Measurements from ENCODE around the gene PLEKHH2. TPM values are rescaled to one million over a fixed set of nuclear protein-coding genes. Genes with fewer than 3 reads are reported as not detected.

Gene PLEKHH2
- total and polyA plus RNA-seq, 2 of the 13 experiments (the other 11 are each of a cell fraction or from before 2014, with no cell fraction given), result 1.1 to 3.0 TPM

DNA sequence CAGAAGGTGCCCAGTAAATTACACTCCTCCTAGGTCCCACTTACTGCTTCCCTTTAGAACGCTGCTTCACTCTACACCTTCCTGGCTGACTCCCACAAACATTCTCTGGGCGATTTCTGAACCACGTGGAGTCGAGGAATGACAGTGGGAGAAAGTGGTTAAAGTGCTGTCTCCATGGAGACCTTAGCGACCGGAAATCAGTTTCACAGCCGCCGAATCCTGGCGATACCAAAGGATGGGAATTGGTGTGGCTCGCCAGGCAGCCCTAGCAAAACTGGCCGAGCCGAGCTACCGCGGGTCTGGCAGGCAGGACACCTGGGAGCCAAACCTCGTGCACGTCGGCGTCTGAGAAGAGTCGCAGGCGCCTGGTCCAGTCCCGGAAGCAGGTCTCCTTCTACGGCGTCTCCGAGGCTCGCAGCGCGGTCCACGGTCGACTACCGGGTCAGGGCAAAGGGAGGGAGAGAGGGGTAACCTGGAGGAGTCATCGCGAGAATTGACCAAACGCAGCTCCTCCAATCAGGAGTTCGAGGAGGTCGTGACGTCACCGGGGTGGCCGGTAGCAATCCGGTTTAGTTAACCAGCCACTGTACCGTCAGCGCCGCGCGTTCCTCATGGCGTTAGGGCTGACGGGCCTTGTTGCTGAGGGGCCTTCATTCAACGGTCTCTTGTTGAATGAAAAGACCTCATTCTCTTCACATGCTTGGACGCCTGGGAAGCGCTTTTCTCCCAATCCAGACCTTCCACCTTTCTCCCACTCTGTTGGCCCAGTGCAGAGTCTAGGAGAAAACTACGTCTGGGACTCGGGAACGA, 41.3 kb upstream of the PLEKHH2 start, which contains the start of gene THADA (continued):
- TF ChIP-seq, protein P1, sequence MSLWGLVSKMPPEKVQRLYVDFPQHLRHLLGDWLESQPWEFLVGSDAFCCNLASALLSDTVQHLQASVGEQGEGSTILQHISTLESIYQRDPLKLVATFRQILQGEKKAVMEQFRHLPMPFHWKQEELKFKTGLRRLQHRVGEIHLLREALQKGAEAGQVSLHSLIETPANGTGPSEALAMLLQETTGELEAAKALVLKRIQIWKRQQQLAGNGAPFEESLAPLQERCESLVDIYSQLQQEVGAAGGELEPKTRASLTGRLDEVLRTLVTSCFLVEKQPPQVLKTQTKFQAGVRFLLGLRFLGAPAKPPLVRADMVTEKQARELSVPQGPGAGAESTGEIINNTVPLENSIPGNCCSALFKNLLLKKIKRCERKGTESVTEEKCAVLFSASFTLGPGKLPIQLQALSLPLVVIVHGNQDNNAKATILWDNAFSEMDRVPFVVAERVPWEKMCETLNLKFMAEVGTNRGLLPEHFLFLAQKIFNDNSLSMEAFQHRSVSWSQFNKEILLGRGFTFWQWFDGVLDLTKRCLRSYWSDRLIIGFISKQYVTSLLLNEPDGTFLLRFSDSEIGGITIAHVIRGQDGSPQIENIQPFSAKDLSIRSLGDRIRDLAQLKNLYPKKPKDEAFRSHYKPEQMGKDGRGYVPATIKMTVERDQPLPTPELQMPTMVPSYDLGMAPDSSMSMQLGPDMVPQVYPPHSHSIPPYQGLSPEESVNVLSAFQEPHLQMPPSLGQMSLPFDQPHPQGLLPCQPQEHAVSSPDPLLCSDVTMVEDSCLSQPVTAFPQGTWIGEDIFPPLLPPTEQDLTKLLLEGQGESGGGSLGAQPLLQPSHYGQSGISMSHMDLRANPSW (CRISPR knock-in tag; IDR thresholded peaks at IDR 0.05; ENCODE audit: borderline replicate concordance), result peak; percentile 67; the same call in 1 of the 2 replicates
- TF ChIP-seq TAF1 (CRISPR knock-in tag; IDR thresholded peaks at IDR 0.05) (peak; percentile 97), ZSCAN29 (CRISPR knock-in tag; conservative IDR thresholded peaks at IDR 0.05) (peak; percentile 74; the same call in 1 of the 2 replicates), REPIN1 (CRISPR knock-in tag; IDR thresholded peaks at IDR 0.05; ENCODE audit: borderline replicate concordance, low read depth) (peak; percentile 92; the same call in 1 of the 2 replicates), ZNF367 (CRISPR knock-in tag; IDR thresholded peaks at IDR 0.05; ENCODE audit: borderline replicate concordance) (peak; percentile 37; the same call in 1 of the 2 replicates), ZNF329 (CRISPR knock-in tag; IDR thresholded peaks at IDR 0.05; ENCODE audit: low read depth) (0 out of 2 replicates have a peak, but pooled peaks have one; percentile 43), ZNF501 (CRISPR knock-in tag; IDR thresholded peaks at IDR 0.05) (peak; percentile 99), GTF3A (CRISPR knock-in tag; conservative IDR thresholded peaks at IDR 0.05) (0 out of 2 replicates have a peak, but pooled peaks have one; percentile 77), FOXP4 (CRISPR knock-in tag; IDR thresholded peaks at IDR 0.05) (peak; percentile 41; the same call in 1 of the 2 replicates), ZNF563 (CRISPR knock-in tag; IDR thresholded peaks at IDR 0.05) (peak; percentile 71; the same call in 1 of the 2 replicates), ZBTB43 (CRISPR knock-in tag; conservative IDR thresholded peaks at IDR 0.05) (peak; percentile 34; the same call in 1 of the 2 replicates), ZBTB8A (CRISPR knock-in tag; IDR thresholded peaks at IDR 0.05; ENCODE audit: borderline replicate concordance, low read depth) (0 out of 2 replicates have a peak, but pooled peaks have one; percentile 59), MEF2D (CRISPR knock-in tag; IDR thresholded peaks at IDR 0.05) (peak; percentile 82), CCDC6 (CRISPR knock-in tag; IDR thresholded peaks at IDR 0.05) (no peak; the same call in 1 of the 2 replicates)
- TF ChIP-seq, protein P2, sequence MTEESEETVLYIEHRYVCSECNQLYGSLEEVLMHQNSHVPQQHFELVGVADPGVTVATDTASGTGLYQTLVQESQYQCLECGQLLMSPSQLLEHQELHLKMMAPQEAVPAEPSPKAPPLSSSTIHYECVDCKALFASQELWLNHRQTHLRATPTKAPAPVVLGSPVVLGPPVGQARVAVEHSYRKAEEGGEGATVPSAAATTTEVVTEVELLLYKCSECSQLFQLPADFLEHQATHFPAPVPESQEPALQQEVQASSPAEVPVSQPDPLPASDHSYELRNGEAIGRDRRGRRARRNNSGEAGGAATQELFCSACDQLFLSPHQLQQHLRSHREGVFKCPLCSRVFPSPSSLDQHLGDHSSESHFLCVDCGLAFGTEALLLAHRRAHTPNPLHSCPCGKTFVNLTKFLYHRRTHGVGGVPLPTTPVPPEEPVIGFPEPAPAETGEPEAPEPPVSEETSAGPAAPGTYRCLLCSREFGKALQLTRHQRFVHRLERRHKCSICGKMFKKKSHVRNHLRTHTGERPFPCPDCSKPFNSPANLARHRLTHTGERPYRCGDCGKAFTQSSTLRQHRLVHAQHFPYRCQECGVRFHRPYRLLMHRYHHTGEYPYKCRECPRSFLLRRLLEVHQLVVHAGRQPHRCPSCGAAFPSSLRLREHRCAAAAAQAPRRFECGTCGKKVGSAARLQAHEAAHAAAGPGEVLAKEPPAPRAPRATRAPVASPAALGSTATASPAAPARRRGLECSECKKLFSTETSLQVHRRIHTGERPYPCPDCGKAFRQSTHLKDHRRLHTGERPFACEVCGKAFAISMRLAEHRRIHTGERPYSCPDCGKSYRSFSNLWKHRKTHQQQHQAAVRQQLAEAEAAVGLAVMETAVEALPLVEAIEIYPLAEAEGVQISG (CRISPR knock-in tag; IDR thresholded peaks at IDR 0.05), result peak; percentile 94
- TF ChIP-seq, protein P3, sequence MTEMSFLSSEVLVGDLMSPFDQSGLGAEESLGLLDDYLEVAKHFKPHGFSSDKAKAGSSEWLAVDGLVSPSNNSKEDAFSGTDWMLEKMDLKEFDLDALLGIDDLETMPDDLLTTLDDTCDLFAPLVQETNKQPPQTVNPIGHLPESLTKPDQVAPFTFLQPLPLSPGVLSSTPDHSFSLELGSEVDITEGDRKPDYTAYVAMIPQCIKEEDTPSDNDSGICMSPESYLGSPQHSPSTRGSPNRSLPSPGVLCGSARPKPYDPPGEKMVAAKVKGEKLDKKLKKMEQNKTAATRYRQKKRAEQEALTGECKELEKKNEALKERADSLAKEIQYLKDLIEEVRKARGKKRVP (CRISPR knock-in tag; IDR thresholded peaks at IDR 0.05), result peak in 1 of 2 experiments; percentile 67; a peak in 2 of 4 replicates
